ENCODE data around the gene TESK2. TPM values are rescaled to one million over a fixed set of nuclear protein-coding genes. Genes with fewer than 3 reads are reported as not detected.

Gene TESK2
- polyA plus RNA-seq, 3 donors = 3.9 to 13.1 (median 4.1) TPM

- no peak overlapping the region for H2AFZ ChIP-seq (ENCODE audit: insufficient read depth, low read depth, low read length, poor library complexity, severe bottlenecking)
- no peak overlapping the region for H3K27ac Mint-ChIP-seq
- H3K79me2 ChIP-seq (ENCODE audit: insufficient read depth, low read length) = peaks cover 41% of the 10 kb centered on the region
- H3K9me3 ChIP-seq (replicated peaks in 1 of 2; ENCODE audit: control insufficient read depth in 1 of 2, insufficient read depth in 1 of 2, low read length in 2 of 2) = no peaks in the 10 kb centered on the region
- H3K4me2 ChIP-seq (replicated peaks; ENCODE audit: extremely low read depth, low read length, poor library complexity, severe bottlenecking) = no peak overlapping the region
- intact Hi-C loops (cut with micrococcal nuclease) = no loop called here
- peaks cover 0 to 5% (median 0%) of the 10 kb centered on the region in 3 donors for H3K27me3 Mint-ChIP-seq (ENCODE audit: low read depth in 3 of 3)
- DNase-seq = no peak
- H3K27ac ChIP-seq (ENCODE audit: low read depth in 1 of 2, low read length in 2 of 2) = no peak overlapping the region
- 100% methylated on average over 2 of the region's 3 CpGs for WGBS (ENCODE audit: insufficient coverage)
- H3K4me3 ChIP-seq (replicated peaks in 1 of 3; ENCODE audit: low read depth in 2 of 3, low read length in 3 of 3) = no peak overlapping the region
- H3K9ac ChIP-seq (ENCODE audit: insufficient read depth, low read length, poor library complexity, severe bottlenecking) = no peak overlapping the region
- H3K9me3 Mint-ChIP-seq = no peaks in the 10 kb centered on the region
- peaks cover 15 to 22% of the 10 kb centered on the region in 2 donors for H3K36me3 ChIP-seq (replicated peaks in 1 of 2; ENCODE audit: control insufficient read depth in 1 of 2, insufficient read depth in 2 of 2, low read length in 2 of 2)
- peaks cover 43 to 44% of the 10 kb centered on the region in 2 donors for H3K4me1 ChIP-seq (ENCODE audit: control insufficient read depth in 1 of 2, insufficient read depth in 2 of 2, low read length in 2 of 2)
- peaks cover 11% of the 10 kb centered on the region for H4K20me1 ChIP-seq (ENCODE audit: insufficient read depth, low read length)
- peaks cover 45% of the 10 kb centered on the region for H3K4me1 Mint-ChIP-seq
- H3K27me3 ChIP-seq (ENCODE audit: control insufficient read depth in 2 of 2, insufficient read depth in 2 of 2, low read length in 2 of 2) = no peaks in the 10 kb centered on the region
- TF ChIP-seq CTCF (IDR thresholded peaks at IDR 0.05) = no peak
- H3K36me3 Mint-ChIP-seq = peaks cover 24 to 28% of the 10 kb centered on the region in 2 donors
- no peak overlapping the region for H3K4me3 Mint-ChIP-seq
Observed at GRCh38 chr1:45337630-45338325, 153.2 kb downstream of the TESK2 start.

- no peak overlapping the region for H3K9ac ChIP-seq (ENCODE audit: insufficient read depth, low read length, poor library complexity, severe bottlenecking)
- intact Hi-C loops (cut with micrococcal nuclease) = no loop called here
- H3K27ac ChIP-seq (ENCODE audit: low read depth in 1 of 2, low read length in 2 of 2) = no peak overlapping the region
Observed at GRCh38 chr1:45335855-45336324, 155.1 kb downstream of the TESK2 start.

More at GRCh38 chr1:45335855-45336324, 155.1 kb downstream of the TESK2 start:
- no peak for DNase-seq
- H4K20me1 ChIP-seq (ENCODE audit: insufficient read depth, low read length) = peaks cover 4% of the 10 kb centered on the region
- Mint-ChIP-seq H3K4me3 (no peak overlapping the region), H3K4me1 (peaks cover 27% of the 10 kb centered on the region), H3K27ac (no peak overlapping the region), H3K9me3 (no peaks in the 10 kb centered on the region), H3K27me3 (ENCODE audit: low read depth in 3 of 3) (peaks cover 0 to 5% (median 0%) of the 10 kb centered on the region in 3 donors), H3K36me3 (peaks cover 22 to 30% of the 10 kb centered on the region in 2 donors)
- no peak overlapping the region for H3K4me2 ChIP-seq (replicated peaks; ENCODE audit: extremely low read depth, low read length, poor library complexity, severe bottlenecking)
- no peak overlapping the region for H3K4me3 ChIP-seq (replicated peaks in 1 of 3; ENCODE audit: low read depth in 2 of 3, low read length in 3 of 3)
- TF ChIP-seq CTCF (IDR thresholded peaks at IDR 0.05) = no peak
- H3K4me1 ChIP-seq (ENCODE audit: control insufficient read depth in 1 of 2, insufficient read depth in 2 of 2, low read length in 2 of 2) = peaks cover 24 to 25% of the 10 kb centered on the region in 2 donors
- no peaks in the 10 kb centered on the region for H3K27me3 ChIP-seq (ENCODE audit: control insufficient read depth in 2 of 2, insufficient read depth in 2 of 2, low read length in 2 of 2)
- peaks cover 22% of the 10 kb centered on the region for H3K79me2 ChIP-seq (ENCODE audit: insufficient read depth, low read length)
- no peak overlapping the region for H2AFZ ChIP-seq (ENCODE audit: insufficient read depth, low read depth, low read length, poor library complexity, severe bottlenecking)
- peaks cover 22 to 29% of the 10 kb centered on the region in 2 donors for H3K36me3 ChIP-seq (replicated peaks in 1 of 2; ENCODE audit: control insufficient read depth in 1 of 2, insufficient read depth in 2 of 2, low read length in 2 of 2)
- 93% methylated on average over 4 of the region's 4 CpGs for WGBS (ENCODE audit: insufficient coverage)
- H3K9me3 ChIP-seq (replicated peaks in 1 of 2; ENCODE audit: control insufficient read depth in 1 of 2, insufficient read depth in 1 of 2, low read length in 2 of 2) = no peaks in the 10 kb centered on the region

Measured in CD14-positive monocyte (primary cell).